ENCODE results near the gene SLC17A5.
A peak's percentile ranks its signal among the peaks of the same experiment; 100 is the strongest.
"Not testable (repeated sequence)": the region's sequence is repeated elsewhere in the genome, so short reads cannot be mapped to it uniquely, and the experiment has no call there.

Gene SLC17A5

GRCh38 chr6:73614802-73615201 lies 39.0 kb downstream of the SLC17A5 start:
- no peak for DNase-seq (ENCODE audit: low spot score)

GRCh38 chr6:73613806-73614536 lies 39.8 kb downstream of the SLC17A5 start:
- no peak for DNase-seq (ENCODE audit: low spot score)

GRCh38 chr6:73612611-73613010 lies 41.2 kb downstream of the SLC17A5 start:
- no peak for DNase-seq (ENCODE audit: low spot score)

- DNase-seq (ENCODE audit: low spot score): peak; percentile 69
These were observed 43.1 kb downstream of the SLC17A5 start for GRCh38 chr6:73610444-73611275.

GRCh38 chr6:73608761-73609160 lies 45.0 kb downstream of the SLC17A5 start:
- no peak for DNase-seq (ENCODE audit: low spot score)

GRCh38 chr6:73606428-73606827 lies 47.4 kb downstream of the SLC17A5 start:
- DNase-seq (ENCODE audit: low spot score): no peak

GRCh38 chr6:73604461-73604860 lies 49.3 kb downstream of the SLC17A5 start:
- DNase-seq (ENCODE audit: low spot score): no peak

- no peak for DNase-seq (ENCODE audit: low spot score)
These were observed 49.8 kb downstream of the SLC17A5 start for GRCh38 chr6:73604020-73604419.

- no peak for DNase-seq (ENCODE audit: low spot score)
These were observed 67.3 kb downstream of the SLC17A5 start for GRCh38 chr6:73586416-73586974.

- DNase-seq (ENCODE audit: low spot score): peak; percentile 74
These were observed 68.0 kb downstream of the SLC17A5 start for GRCh38 chr6:73585566-73586415.

- no peak for DNase-seq (ENCODE audit: low spot score)
These were observed 72.5 kb downstream of the SLC17A5 start for GRCh38 chr6:73581293-73581692.

- no peak for DNase-seq (ENCODE audit: low spot score)
These were observed 73.3 kb downstream of the SLC17A5 start for GRCh38 chr6:73580247-73581149.

GRCh38 chr6:73579851-73580246 lies 73.9 kb downstream of the SLC17A5 start:
- no peak for DNase-seq (ENCODE audit: low spot score)

GRCh38 chr6:73579389-73579788 lies 74.4 kb downstream of the SLC17A5 start:
- DNase-seq (ENCODE audit: low spot score): no peak

GRCh38 chr6:73577676-73578075 lies 76.1 kb downstream of the SLC17A5 start:
- no peak for DNase-seq (ENCODE audit: low spot score)

- DNase-seq (ENCODE audit: low spot score): not testable (repeated sequence)
These were observed 81.3 kb downstream of the SLC17A5 start for GRCh38 chr6:73572531-73572930.

GRCh38 chr6:73571218-73572181 lies 82.3 kb downstream of the SLC17A5 start:
- DNase-seq (ENCODE audit: low spot score): not testable (repeated sequence)

GRCh38 chr6:73569121-73569520 lies 84.7 kb downstream of the SLC17A5 start:
- DNase-seq (ENCODE audit: low spot score): no peak

- DNase-seq (ENCODE audit: low spot score): no peak
These were observed 86.7 kb downstream of the SLC17A5 start for GRCh38 chr6:73566954-73567591.

All from hematopoietic multipotent progenitor cell treated with erythropoietin and hydrocortisone succinate and interleukin-3 and kit ligand, for 15 days (in vitro differentiated cells).